ENCODE measurements around the gene SLC12A7. TPM values are rescaled to one million over a fixed set of nuclear protein-coding genes. Genes with fewer than 3 reads are reported as not detected.
A peak's percentile ranks its signal among the peaks of the same experiment; 100 is the strongest.

SLC12A7 gene
- total and polyA plus RNA-seq, 9 of the 15 experiments (the other 6 are each of a cell fraction or from before 2014, with no cell fraction given) = 0.01 to 3.1 (median 0.56) TPM

DNA sequence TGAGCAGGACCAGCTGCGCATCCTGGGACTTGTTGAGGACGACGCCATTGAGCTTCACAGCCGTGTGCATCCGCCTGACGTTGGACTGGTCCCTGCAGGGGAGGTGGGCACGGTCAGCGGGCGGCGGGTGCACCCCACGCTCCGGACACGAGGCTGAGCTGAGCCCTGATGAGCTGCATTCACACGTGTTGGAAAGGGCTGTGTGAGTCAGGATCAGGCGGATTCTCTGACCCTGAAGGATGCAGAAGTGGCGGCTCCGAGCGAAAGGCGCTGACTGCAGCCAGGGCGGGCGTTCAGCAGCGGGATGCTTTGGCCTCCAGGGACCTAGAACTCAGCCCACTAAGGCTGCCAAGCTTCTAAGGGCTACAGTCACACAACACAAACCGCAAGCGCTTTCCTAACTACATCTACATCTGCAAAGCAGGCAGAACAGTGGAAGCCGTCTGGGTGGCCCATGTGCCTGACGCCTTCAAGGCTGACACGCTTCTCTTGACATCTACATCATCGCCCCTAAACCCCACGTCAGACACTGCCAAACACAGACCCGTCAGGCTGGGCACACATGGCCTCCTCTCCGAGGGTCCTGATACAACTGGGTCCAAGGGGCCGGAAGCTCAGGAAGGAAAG is 58.4 kb downstream of the SLC12A7 start:
- no peaks in the 10 kb centered on the region for H3K36me3 ChIP-seq (ENCODE audit: control insufficient read depth, insufficient read depth, low read length)
- in situ Hi-C loops (cut with MboI) = no loop called here
- POLR2A ChIA-PET = interaction anchor here (0.5 to 1.0 kb wide), 4 partner anchors 17 to 87 kb away, joined by 3 read pairs; no protein-coding TSS in a partner anchor

More for the DNA sequence above, 58.4 kb downstream of the SLC12A7 start:
- Histone ChIP-seq H3K4me1 (replicated peaks in 1 of 2; ENCODE audit: control insufficient read depth in 2 of 2, insufficient read depth in 2 of 2, low read length in 2 of 2) (peaks cover 0 to 49% of the 10 kb centered on the region in 2 experiments; a peak in 1 of 5 replicates), H3K79me2 (ENCODE audit: control insufficient read depth, insufficient read depth, low read length) (no peaks in the 10 kb centered on the region), H3K27me3 (ENCODE audit: control insufficient read depth in 2 of 2, insufficient read depth in 2 of 2, low read length in 2 of 2) (peaks cover 44 to 85% of the 10 kb centered on the region in 2 experiments), H3K4me3 (no peak overlapping the region), H3K9ac (ENCODE audit: insufficient read depth in 1 of 2, low read depth in 2 of 2, low read length in 2 of 2) (no peak overlapping the region), H2AFZ (ENCODE audit: low read depth, low read length) (no peak overlapping the region), H3K4me2 (ENCODE audit: insufficient read depth, low read length) (no peak overlapping the region), H3K27ac (ENCODE audit: extremely low read depth, low read depth, low read length) (no peak overlapping the region), H3K9me1 (ENCODE audit: control insufficient read depth, insufficient read depth, low read length) (no peaks in the 10 kb centered on the region), H3K9me3 (replicated peaks; ENCODE audit: control insufficient read depth, insufficient read depth, low read depth, low read length) (no peaks in the 10 kb centered on the region; the same call in 1 of the 2 replicates), H4K20me1 (replicated peaks; ENCODE audit: control insufficient read depth, insufficient read depth, low read length) (peaks cover 31% of the 10 kb centered on the region)
- ATAC-seq = no peak
- intact Hi-C loops (cut with micrococcal nuclease) = loop anchor here (1.0 kb wide), 1 partner anchor 87 kb away; no protein-coding TSS in a partner anchor
- WGBS (ENCODE audit: insufficient coverage, low coverage, missing lambda C conversion rate) = 21% methylated on average over 28 of the region's 32 CpGs
- CTCF ChIA-PET (ENCODE audit: low intra/inter-chr PET ratio) = no interaction called here
- BruUV-seq (replicated peaks) = no TSS peak
- no peak for DNase-seq (ENCODE audit: extremely low read depth in 1 of 4, low spot score in 3 of 4)
- no peak for FAIRE-seq
- TF ChIP-seq, protein P1, sequence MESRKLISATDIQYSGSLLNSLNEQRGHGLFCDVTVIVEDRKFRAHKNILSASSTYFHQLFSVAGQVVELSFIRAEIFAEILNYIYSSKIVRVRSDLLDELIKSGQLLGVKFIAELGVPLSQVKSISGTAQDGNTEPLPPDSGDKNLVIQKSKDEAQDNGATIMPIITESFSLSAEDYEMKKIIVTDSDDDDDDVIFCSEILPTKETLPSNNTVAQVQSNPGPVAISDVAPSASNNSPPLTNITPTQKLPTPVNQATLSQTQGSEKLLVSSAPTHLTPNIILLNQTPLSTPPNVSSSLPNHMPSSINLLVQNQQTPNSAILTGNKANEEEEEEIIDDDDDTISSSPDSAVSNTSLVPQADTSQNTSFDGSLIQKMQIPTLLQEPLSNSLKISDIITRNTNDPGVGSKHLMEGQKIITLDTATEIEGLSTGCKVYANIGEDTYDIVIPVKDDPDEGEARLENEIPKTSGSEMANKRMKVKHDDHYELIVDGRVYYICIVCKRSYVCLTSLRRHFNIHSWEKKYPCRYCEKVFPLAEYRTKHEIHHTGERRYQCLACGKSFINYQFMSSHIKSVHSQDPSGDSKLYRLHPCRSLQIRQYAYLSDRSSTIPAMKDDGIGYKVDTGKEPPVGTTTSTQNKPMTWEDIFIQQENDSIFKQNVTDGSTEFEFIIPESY (CRISPR knock-in tag; IDR thresholded peaks at IDR 0.05) = peak; percentile 69; the same call in 1 of the 2 replicates
- TF ChIP-seq FOXA3 (CRISPR knock-in tag; conservative IDR thresholded peaks at IDR 0.05 in 1 of 2, IDR thresholded peaks at IDR 0.05 in 1 of 2) = no peak

Data from K562 (cell line).